A549 (cell line): Measurements from ENCODE around the gene USO1. TPM values are rescaled to one million over a fixed set of nuclear protein-coding genes. Genes with fewer than 3 reads are reported as not detected.

Experiments used
- ATAC-seq, 2 experiments: fragments of 200-7000 bp in 1 of 2; fragments of >200 bp in 1 of 2; cut with Nextera tagmentation in 1 of 2; cut with Tn5 transposase in 1 of 2; 3 replicates each; pipeline versions ENCODE4 v1.8.0 to v1.9.1; 2018 to 2020; ENCODE audit warnings: mild to moderate bottlenecking in 1 of 2, moderate library complexity in 1 of 2
- CTCF ChIA-PET: fragments of 300-600 bp; sonication (Branson Sonifier 250); formaldehyde crosslinking; extraction: SDS; loops from one replicate; lab custom pipeline; 2021; ENCODE audit warnings: antibody characterized with exemption, inconsistent platforms; lab: Yijun Ruan, JAX
- POLR2A ChIA-PET: fragments of 350-600 bp; formaldehyde crosslinking; extraction: SDS; loops from one replicate; lab custom pipeline; 2021; ENCODE audit warnings: antibody characterized with exemption, inconsistent platforms; lab: Yijun Ruan, JAX
- DNase-seq, 2 experiments: peaks; one replicate each; pipeline versions ENCODE4 v3.0.0 to v3.0.0-alpha.2; 2011 to 2016; ENCODE audit warnings: low read depth in 1 of 2, low spot score in 1 of 2
- FAIRE-seq: peaks from 2 replicates; lab custom pipeline; 2011; peaks lifted over from hg19 to GRCh38; lab: Jason Lieb, UNC
- H3K27ac ChIP-seq, 2 experiments: fragments of >200 bp; sonication (Bioruptor Twin); formaldehyde crosslinking; 3 replicates each; pipeline ENCODE4 v1.5.1; 2016 to 2017
- H3K4me1 ChIP-seq: fragments of >200 bp; sonication (Bioruptor Twin); formaldehyde crosslinking; 3 replicates; pipeline ENCODE4 v1.6.1; 2016
- H3K4me2 ChIP-seq: fragments of >200 bp; sonication (Bioruptor Twin); formaldehyde crosslinking; 3 replicates; pipeline ENCODE4 v1.6.1; 2016
- H3K4me3 ChIP-seq: fragments of >200 bp; sonication (Bioruptor Twin); formaldehyde crosslinking; 3 replicates; pipeline ENCODE4 v1.5.1; 2016
- H3K9me3 ChIP-seq: fragments of >200 bp; sonication (Bioruptor Twin); formaldehyde crosslinking; 3 replicates; pipeline ENCODE4 v1.6.1; 2016
- BCL3 ChIP-seq: fragments of >200 bp; sonication (Bioruptor Twin); formaldehyde crosslinking; IDR thresholded peaks from 3 replicates; pipeline ENCODE4 v1.6.1; 2016
- BHLHE40 ChIP-seq: IDR thresholded peaks from 2 replicates; pipeline ENCODE4 v1.6.1; 2012; ENCODE audit warnings: low read depth, low read length, inconsistent platforms
- CHD4 ChIP-seq: fragments of 200-600 bp; sonication (generic); IDR thresholded peaks from 2 replicates; pipeline ENCODE4 v1.6.1; 2016; ENCODE audit warnings: antibody characterized with exemption, mild to moderate bottlenecking, borderline replicate concordance
- CTCF ChIP-seq: fragments of >200 bp; sonication (Bioruptor Twin); formaldehyde crosslinking; IDR thresholded peaks from 3 replicates; pipeline ENCODE4 v1.5.1; 2016
- EHF ChIP-seq: fragments of 250-450 bp; sonication (Bioruptor Pico); IDR thresholded peaks from 2 replicates; pipeline ENCODE4 v1.5.0; 2020; ENCODE audit warnings: mild to moderate bottlenecking
- ELK1 ChIP-seq: fragments of 150-350 bp; IDR thresholded peaks from 2 replicates; pipeline ENCODE4 v1.6.1; 2014; ENCODE audit warnings: low read depth, mild to moderate bottlenecking, low read length
- EP300 ChIP-seq, 2 experiments: fragments of >200 bp; sonication (Bioruptor Twin); formaldehyde crosslinking; IDR thresholded peaks; 2 replicates in 1 of 2; 3 replicates in 1 of 2; pipeline ENCODE4 v1.6.1; 2016 to 2017
- ESRRA ChIP-seq: fragments of 150-350 bp; IDR thresholded peaks from 2 replicates; pipeline ENCODE4 v1.6.1; 2014; ENCODE audit warnings: mild to moderate bottlenecking, low read length, borderline replicate concordance
- FOSL2 ChIP-seq, 2 experiments: fragments of 450-650 bp in 1 of 2; fragments of >200 bp in 1 of 2; sonication (Bioruptor Twin) in 1 of 2; formaldehyde crosslinking; IDR thresholded peaks; 2 replicates each; pipeline versions ENCODE4 v1.5.0 to v1.6.1; 2016 to 2020; ENCODE audit warnings: mild to moderate bottlenecking in 1 of 2, moderate library complexity in 1 of 2
- FOXS1 ChIP-seq: fragments of 250-450 bp; sonication (Bioruptor Pico); IDR thresholded peaks from 2 replicates; pipeline ENCODE4 v1.5.0; 2020; ENCODE audit warnings: mild to moderate bottlenecking, moderate library complexity
- HEYL ChIP-seq: fragments of 250-450 bp; sonication (Bioruptor Pico); IDR thresholded peaks from 2 replicates; pipeline ENCODE4 v1.8.0; 2021; ENCODE audit warnings: mild to moderate bottlenecking, moderate library complexity
- HOXB13 ChIP-seq: fragments of 250-450 bp; sonication (Bioruptor Pico); IDR thresholded peaks from 2 replicates; pipeline ENCODE4 v1.5.0; 2020; ENCODE audit warnings: low read depth, mild to moderate bottlenecking, moderate library complexity
- JUN ChIP-seq, 2 experiments: fragments of >200 bp; sonication (Bioruptor Twin); formaldehyde crosslinking; IDR thresholded peaks; 2 replicates in 1 of 2; 3 replicates in 1 of 2; pipeline ENCODE4 v1.6.1; 2016 to 2017
- JUNB ChIP-seq: fragments of >200 bp; sonication (Bioruptor Twin); formaldehyde crosslinking; IDR thresholded peaks from 2 replicates; pipeline ENCODE4 v1.6.1; 2016
- MAFK ChIP-seq: fragments of 450-650 bp; IDR thresholded peaks from 2 replicates; pipeline ENCODE4 v1.6.1; 2014; ENCODE audit not compliant: partially characterized antibody
- MYC ChIP-seq: IDR thresholded peaks from 2 replicates; pipeline ENCODE4 v1.6.1; 2012; ENCODE audit warnings: mild to moderate bottlenecking, inconsistent platforms, low read length, improper control_type of control experiment, borderline replicate concordance
- NFE2L2 ChIP-seq: fragments of 150-350 bp; conservative IDR thresholded peaks from 2 replicates; pipeline ENCODE4 v1.6.1; 2014; ENCODE audit warnings: low read length
- NPAS2 ChIP-seq: fragments of 250-450 bp; sonication (Bioruptor Pico); IDR thresholded peaks from 2 replicates; pipeline ENCODE4 v1.8.0; 2022; ENCODE audit warnings: mild to moderate bottlenecking, moderate library complexity, borderline replicate concordance
- PBX3 ChIP-seq: IDR thresholded peaks from 2 replicates; pipeline ENCODE4 v1.6.1; 2012
- PHF8 ChIP-seq: fragments of 200-600 bp; sonication (generic); IDR thresholded peaks from 2 replicates; pipeline ENCODE4 v1.6.1; 2016; ENCODE audit warnings: low read depth, mild to moderate bottlenecking, antibody characterized with exemption, moderate library complexity, borderline replicate concordance
- POLR2A ChIP-seq: IDR thresholded peaks from 2 replicates; pipeline ENCODE4 v1.6.1; 2012; ENCODE audit warnings: mild to moderate bottlenecking, low read length
- RAD21 ChIP-seq, 2 experiments: fragments of >200 bp in 1 of 2; sonication (Bioruptor Twin) in 1 of 2; formaldehyde crosslinking in 1 of 2; IDR thresholded peaks in 1 of 2; conservative IDR thresholded peaks in 1 of 2; 2 replicates in 1 of 2; 3 replicates in 1 of 2; pipeline ENCODE4 v1.6.1; 2012 to 2018; ENCODE audit warnings: inconsistent platforms in 1 of 2
- RCOR1 ChIP-seq: fragments of 150-350 bp; IDR thresholded peaks from 2 replicates; pipeline ENCODE4 v1.6.1; 2014; ENCODE audit warnings: antibody characterized with exemption, low read length, low read depth
- SMC3 ChIP-seq: fragments of >200 bp; sonication (Bioruptor Twin); formaldehyde crosslinking; IDR thresholded peaks from 3 replicates; pipeline ENCODE4 v1.6.1; 2018; ENCODE audit warnings: inconsistent platforms
- ZFP36 ChIP-seq: fragments of 450-650 bp; IDR thresholded peaks from 2 replicates; pipeline ENCODE4 v1.6.1; 2014; ENCODE audit warnings: borderline replicate concordance; ENCODE audit not compliant: partially characterized antibody
- ZSCAN20 ChIP-seq: fragments of 250-450 bp; sonication (Bioruptor Pico); IDR thresholded peaks from 2 replicates; pipeline ENCODE4 v1.8.0; 2022; ENCODE audit warnings: mild to moderate bottlenecking, moderate library complexity
- WGBS: methylation state at CpG from one replicate; pipeline ENCODE4 v1.1.6; 2017; ENCODE audit errors: missing lambda C conversion rate; 5-methylcytosine and 5-hydroxymethylcytosine counted together
- polyA minus RNA-seq: library from RNA; depleted of rRNA, polyadenylated mRNA; stranded (reverse); fragments of >200 nt; gene quantifications from 2 replicates; pipeline ENCODE4 v1.2.3, GENCODE V29; 2011; rRNA and poly(A)+ RNA removed
- polyA plus RNA-seq, 4 experiments: library from polyadenylated mRNA; depleted of rRNA in 3 of 4; stranded (reverse); fragments of >200 nt; fragmentation: RNase III in 1 of 4; extraction: RNeasy Plus Mini Kit Qiagen cat#74134 plus additional on column Dnase treatment in 1 of 4; gene quantifications; 2 replicates in 3 of 4; 3 replicates in 1 of 4; pipeline ENCODE4 v1.2.3, GENCODE V29; 2011 to 2017
- TF ChIP-seq, protein P1 (sequence below): fragments of 200-600 bp; sonication (generic); IDR thresholded peaks from 2 replicates; pipeline ENCODE4 v1.6.1; 2016; ENCODE audit warnings: antibody characterized with exemption, mild to moderate bottlenecking, moderate library complexity
- TF ChIP-seq, protein P2 (sequence below): IDR thresholded peaks from 2 replicates; pipeline ENCODE4 v1.6.1; 2012

Gene USO1
- polyA plus RNA-seq (2011; rRNA removed) (75.6 and 97.6 TPM in 2 replicates), polyA plus RNA-seq (2017; fragmentation: RNase III; extraction: RNeasy Plus Mini Kit Qiagen cat#74134 plus additional on column Dnase treatment) (54.7 to 60.4 TPM (median 56.4 TPM) in 3 replicates), polyA minus RNA-seq (26.0 and 26.6 TPM in 2 replicates)
- polyA plus RNA-seq (2012; cell fraction: cytosol; rRNA removed), result 13.1 and 15.8 TPM in 2 replicates
- 8.5 and 12.9 TPM in 2 replicates for polyA plus RNA-seq (2012; cell fraction: nucleus; rRNA removed)

- Histone ChIP-seq H3K4me1 (peaks cover 36% of the 10 kb centered on the region), H3K4me2 (peak within 1 kb of the TSS; percentile 97), H3K4me3 (peak within 1 kb of the TSS; percentile 68), H3K9me3 (no peaks in the 10 kb centered on the region), H3K27ac (peak within 1 kb of the TSS; percentile 84 to 99)
- FAIRE-seq (no peak), DNase-seq (peak; percentile 62 to 98), ATAC-seq (peak; percentile 89 to 92)
- CTCF ChIA-PET, result interaction anchor here (0.6 to 2.6 kb wide), 34 partner anchors 9 to 1247 kb away, joined by 3 to 16 read pairs (median 4); partner anchors contain the start of genes G3BP2 and ODAPH
- POLR2A ChIA-PET, result interaction anchor here (0.6 to 2.5 kb wide), 22 partner anchors 9 to 790 kb away, joined by 3 to 31 read pairs (median 3); partner anchors contain the start of genes CDKL2 and G3BP2
- WGBS, result 2% methylated on average over 31 of the region's 48 CpGs
- TF ChIP-seq PBX3, result no peak
- TF ChIP-seq BHLHE40, result no peak
- peak; percentile 64 for TF ChIP-seq SMC3
- TF ChIP-seq ESRRA, result no peak
- peak; percentile 33 to 58; a peak in 4 of 5 replicates for TF ChIP-seq RAD21 (conservative IDR thresholded peaks at IDR 0.05 in 1 of 2, IDR thresholded peaks at IDR 0.05 in 1 of 2)
- TF ChIP-seq, protein P1, sequence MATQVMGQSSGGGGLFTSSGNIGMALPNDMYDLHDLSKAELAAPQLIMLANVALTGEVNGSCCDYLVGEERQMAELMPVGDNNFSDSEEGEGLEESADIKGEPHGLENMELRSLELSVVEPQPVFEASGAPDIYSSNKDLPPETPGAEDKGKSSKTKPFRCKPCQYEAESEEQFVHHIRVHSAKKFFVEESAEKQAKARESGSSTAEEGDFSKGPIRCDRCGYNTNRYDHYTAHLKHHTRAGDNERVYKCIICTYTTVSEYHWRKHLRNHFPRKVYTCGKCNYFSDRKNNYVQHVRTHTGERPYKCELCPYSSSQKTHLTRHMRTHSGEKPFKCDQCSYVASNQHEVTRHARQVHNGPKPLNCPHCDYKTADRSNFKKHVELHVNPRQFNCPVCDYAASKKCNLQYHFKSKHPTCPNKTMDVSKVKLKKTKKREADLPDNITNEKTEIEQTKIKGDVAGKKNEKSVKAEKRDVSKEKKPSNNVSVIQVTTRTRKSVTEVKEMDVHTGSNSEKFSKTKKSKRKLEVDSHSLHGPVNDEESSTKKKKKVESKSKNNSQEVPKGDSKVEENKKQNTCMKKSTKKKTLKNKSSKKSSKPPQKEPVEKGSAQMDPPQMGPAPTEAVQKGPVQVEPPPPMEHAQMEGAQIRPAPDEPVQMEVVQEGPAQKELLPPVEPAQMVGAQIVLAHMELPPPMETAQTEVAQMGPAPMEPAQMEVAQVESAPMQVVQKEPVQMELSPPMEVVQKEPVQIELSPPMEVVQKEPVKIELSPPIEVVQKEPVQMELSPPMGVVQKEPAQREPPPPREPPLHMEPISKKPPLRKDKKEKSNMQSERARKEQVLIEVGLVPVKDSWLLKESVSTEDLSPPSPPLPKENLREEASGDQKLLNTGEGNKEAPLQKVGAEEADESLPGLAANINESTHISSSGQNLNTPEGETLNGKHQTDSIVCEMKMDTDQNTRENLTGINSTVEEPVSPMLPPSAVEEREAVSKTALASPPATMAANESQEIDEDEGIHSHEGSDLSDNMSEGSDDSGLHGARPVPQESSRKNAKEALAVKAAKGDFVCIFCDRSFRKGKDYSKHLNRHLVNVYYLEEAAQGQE, result no peak
- no peak for TF ChIP-seq HOXB13
- TF ChIP-seq PHF8, result peak; percentile 46; the same call in 1 of the 2 replicates
- no peak for TF ChIP-seq EP300 (IDR thresholded peaks at IDR 0.05)
- TF ChIP-seq MYC, result peak; percentile 91
- TF ChIP-seq JUN (IDR thresholded peaks at IDR 0.05), result peak; percentile 42 to 85; a peak in 4 of 5 replicates
- TF ChIP-seq ZFP36, result no peak
- TF ChIP-seq FOXS1 (CRISPR knock-in tag), result no peak
- no peak for TF ChIP-seq ZSCAN20
- TF ChIP-seq POLR2A, result peak; percentile 65
- TF ChIP-seq BCL3, result peak; percentile 68; the same call in 1 of the 3 replicates
- no peak for TF ChIP-seq NFE2L2
- peak; percentile 75 for TF ChIP-seq CTCF
- no peak for TF ChIP-seq MAFK
- no peak for TF ChIP-seq RCOR1
- no peak for TF ChIP-seq NPAS2 (CRISPR knock-in tag)
- TF ChIP-seq EHF (CRISPR knock-in tag), result no peak
- no peak for TF ChIP-seq JUNB
- TF ChIP-seq ELK1, result no peak
- TF ChIP-seq HEYL (CRISPR knock-in tag), result no peak
- TF ChIP-seq, protein P2, sequence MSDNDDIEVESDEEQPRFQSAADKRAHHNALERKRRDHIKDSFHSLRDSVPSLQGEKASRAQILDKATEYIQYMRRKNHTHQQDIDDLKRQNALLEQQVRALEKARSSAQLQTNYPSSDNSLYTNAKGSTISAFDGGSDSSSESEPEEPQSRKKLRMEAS, result peak; percentile 95
- TF ChIP-seq CHD4, result no peak
- TF ChIP-seq FOSL2 (IDR thresholded peaks at IDR 0.05), result no peak
- no peak for TF ChIP-seq FOSL2 (CRISPR knock-in tag; IDR thresholded peaks at IDR 0.05)
Measured at GRCh38 chr4:75724066-75724866, at the start of gene USO1. USO1 (plus strand) TSS chr4:75724577; CDS start chr4:75724820, 243 bp downstream.
